ENCODE data around the gene TSC22D2.
A peak's percentile ranks its signal among the peaks of the same experiment; 100 is the strongest.

TSC22D2 gene

DNA sequence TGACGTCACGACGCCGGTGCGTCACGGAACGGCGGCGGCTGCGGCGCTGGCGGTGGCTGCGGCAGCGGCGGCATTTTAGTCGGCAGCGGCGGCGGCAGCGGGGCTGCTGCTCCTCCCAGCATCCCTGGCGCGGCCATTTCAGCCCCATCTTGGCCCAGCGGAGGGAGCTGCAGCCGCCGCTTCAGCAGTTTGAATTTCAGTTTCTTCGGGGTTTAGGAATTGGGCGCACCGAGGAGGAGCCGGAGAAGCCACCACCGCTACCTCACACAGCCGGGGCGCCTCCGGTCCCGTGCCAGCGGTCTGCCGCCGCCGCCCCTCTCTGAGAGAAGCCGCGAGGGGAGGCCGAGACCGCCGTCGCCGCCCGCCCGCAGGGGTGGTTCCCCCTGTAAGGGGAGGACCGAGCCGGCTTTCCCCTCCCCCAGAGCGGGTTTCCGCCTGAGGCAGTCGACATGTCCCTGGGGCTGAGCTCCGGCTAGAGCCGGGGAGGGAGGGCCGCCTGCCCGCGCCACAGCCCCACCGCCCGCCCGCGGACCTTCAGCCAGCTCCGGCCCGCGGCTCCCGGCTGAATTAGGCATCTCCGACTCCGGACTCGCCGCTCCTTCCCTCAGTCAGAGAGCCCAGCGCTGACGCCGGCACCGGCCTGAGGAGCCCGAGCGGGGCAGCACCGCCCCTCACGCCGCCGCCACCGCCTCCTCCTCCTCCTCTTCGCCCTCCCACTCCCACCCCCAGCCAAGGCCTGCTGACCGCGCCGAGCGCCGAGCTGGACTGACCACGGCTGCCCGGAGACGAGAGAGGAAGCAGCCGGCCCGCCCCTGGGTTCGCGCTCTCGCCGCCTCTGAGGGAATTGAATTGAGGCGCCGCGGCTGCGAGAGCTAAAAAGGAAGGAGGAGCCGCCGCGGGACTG is at the start of gene TSC22D2:
Gene TSC22D2, plus strand, starts transcription at position 78 of the 904 bp plus-strand sequence. CDS start 1,053 bp downstream, outside the sequence.
- FAIRE-seq (no peak), DNase-seq (ENCODE audit: low spot score) (peak; percentile 85)

DNA sequence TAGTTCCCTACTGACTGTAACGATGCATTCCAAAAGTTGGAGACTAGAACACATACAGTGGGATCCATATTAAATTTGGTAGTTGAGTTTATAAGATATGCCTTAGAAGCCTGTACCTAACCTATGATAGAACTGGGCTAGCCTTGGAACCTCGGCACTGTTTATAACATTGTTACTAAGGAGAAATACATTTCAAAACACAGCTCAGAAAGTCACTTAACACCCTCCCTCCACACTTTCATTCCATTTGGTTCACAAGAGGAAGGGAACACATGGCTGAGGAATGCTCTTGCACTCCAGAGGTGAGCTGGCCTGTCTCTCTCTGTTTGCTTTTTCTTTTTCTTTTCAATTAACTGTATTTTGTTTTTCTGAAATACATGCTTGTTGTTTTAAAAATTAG is 48.7 kb upstream of the TSC22D2 start:
- DNase-seq (ENCODE audit: low spot score), result no peak
- FAIRE-seq, result no peak

DNA sequence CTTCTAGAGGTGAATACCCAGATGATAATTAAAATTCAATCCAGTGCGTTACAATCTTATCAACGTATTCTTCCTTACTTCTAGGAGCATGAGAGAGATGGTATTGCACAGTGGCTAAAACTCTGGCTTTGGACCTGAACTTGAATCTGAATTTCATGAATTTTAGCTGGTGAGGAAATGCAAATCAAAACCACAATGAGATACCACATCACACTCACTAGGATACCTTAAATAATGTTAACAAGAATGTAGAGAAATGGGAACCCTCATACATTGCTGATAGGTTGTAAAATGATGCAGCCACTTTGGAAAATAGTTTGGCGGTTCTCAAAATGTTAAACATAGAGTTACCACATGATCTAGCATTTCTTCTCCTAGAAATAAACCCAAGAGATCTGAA is 47.1 kb upstream of the TSC22D2 start:
- FAIRE-seq (no peak), DNase-seq (ENCODE audit: low spot score) (no peak)

DNA sequence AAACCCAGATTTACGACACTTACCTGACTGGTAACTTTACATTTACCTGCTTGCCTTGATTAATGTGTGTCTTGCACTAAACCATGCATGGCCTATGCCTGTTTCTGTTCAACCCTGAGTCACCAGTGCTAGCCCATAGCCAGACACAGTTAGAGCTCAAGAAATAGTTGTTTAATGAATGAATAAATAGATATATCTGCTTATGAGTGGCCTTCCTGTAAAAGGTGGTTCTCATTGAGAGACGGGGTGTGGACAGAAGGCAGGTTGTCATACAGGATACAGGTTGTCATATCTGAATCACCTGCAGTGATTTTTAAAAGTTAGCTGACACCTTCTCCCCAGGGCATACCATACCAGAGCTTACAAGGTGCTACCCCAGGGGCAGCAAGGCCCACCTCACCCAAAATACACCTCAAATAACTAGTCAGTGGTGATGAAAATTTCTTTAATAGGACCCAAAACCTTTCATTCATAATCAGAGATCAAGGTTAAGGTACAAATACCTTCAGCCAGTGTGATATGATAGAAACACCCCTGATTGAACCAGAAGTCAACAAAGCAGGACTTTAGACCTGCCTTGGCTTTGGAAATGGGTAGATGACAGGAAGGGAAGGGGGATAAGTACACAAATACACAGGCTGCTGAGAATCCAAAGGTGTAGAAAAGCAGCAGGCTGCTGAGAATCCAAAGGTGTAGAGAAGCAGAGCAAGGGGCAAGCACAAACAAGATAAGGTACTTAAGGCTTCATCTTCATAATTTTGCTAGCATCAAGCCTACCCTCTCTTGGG is 45.4 kb upstream of the TSC22D2 start:
- no peak for DNase-seq (ENCODE audit: low spot score)
- no peak for FAIRE-seq

DNA sequence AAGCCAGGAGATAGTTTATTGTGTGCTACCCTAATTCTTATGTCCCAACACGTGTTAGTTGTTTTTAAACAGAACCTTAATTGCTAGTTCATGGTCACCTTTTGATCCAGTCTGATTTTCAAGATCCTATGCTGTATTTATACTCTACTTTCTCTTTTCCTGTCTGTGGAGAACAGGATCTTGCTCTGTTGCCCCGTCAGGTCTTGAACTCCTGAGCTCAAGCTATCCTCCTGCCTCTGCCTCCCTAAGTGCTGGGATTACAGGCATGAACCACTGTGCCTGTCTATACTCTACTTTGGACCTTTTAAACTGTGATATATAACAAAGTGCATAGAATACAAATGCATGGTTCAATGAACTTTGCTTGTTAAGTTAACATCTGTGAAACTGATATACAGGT is 44.7 kb upstream of the TSC22D2 start:
- DNase-seq (ENCODE audit: low spot score) (no peak), FAIRE-seq (no peak)

DNA sequence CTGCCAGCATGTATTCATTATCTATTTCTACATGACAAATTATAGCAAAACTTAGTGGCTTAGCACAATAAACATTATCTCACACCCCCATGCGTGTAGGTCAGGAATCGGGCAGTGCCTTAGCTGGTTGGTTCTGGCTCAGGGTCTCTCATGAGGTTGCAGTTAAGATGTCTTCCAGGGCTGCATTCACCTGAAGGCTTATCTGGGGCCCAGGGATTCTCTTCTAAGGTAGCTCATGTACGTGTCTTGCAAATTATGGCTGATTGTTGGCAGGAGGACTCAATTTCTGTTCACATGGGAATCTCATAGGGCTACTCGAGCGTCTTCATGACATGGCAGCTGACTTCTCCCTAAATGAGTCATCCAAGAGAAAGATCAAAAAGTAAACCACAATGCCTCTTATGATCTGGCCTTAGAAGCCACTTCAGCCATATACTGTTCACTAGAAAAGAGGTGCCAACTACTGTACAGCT is 42.9 kb upstream of the TSC22D2 start:
- DNase-seq (ENCODE audit: low spot score), result peak; percentile 91
- peak; percentile 95 for FAIRE-seq

DNA sequence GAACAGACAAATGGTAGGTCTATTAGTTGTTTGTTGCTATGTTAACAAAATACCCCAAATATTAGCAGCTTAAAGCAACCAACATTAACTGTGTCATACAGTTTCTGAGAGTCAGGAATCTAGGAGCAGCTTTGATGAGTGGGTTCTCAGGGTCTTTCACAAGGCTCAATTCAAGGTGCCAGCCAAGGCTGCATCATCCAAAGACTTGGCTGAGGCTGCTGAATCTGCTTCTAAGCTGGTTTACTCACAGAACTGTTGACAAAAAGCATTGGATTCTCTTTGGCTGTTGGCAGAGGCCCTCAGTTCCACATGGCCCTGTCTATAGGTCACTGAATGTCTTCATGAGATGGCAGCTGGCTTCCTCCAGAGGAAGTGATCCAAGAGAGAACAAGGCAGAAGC is 40.3 kb upstream of the TSC22D2 start:
- no peak for FAIRE-seq

DNA sequence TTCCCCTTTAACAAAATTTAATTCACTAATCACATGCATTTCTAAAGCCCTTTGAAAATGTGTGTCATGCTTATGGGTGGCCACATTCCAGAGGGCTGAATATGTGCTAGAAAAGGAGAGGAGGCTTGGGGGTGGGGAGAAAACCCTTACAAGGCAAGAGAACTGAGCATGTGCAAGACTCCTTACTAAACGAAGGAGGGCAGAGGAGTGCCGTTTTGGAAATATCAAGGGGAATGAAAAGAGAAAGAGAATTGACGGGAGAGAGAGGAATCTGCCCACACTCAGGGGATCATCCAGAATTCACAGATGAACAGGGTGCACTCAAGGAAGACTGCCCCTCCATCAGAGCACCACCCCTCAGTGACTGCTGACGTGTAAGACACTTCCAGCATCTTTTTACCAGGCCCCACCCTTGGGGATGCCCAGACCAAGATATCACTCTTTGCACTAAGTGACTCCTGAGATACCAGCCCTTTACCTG is 37.9 kb upstream of the TSC22D2 start:
- peak; percentile 96 for DNase-seq (ENCODE audit: low spot score)
- FAIRE-seq, result peak; percentile 97

More for the DNA sequence above, 40.3 kb upstream of the TSC22D2 start:
- DNase-seq (ENCODE audit: low spot score), result no peak

DNA sequence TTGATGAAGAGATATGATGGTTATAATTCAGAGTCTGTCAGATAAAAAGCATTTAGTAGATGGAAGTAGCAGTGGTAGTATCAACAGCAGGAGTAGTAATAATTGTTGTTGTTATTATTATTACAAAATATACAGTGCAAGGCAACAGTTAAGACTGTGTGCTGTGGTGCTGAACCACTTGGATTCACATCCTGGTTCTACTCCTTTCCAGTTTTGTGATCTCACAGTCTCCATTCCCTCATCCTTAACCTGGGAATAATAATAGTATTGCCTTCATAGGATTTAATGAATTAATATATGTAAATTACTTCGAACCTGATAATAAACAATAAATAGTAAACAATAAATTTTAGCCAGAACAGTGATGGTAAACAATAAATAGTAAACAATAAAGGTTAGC is 37.1 kb upstream of the TSC22D2 start:
- FAIRE-seq (peak; percentile 59), DNase-seq (ENCODE audit: low spot score) (peak; percentile 37)

DNA sequence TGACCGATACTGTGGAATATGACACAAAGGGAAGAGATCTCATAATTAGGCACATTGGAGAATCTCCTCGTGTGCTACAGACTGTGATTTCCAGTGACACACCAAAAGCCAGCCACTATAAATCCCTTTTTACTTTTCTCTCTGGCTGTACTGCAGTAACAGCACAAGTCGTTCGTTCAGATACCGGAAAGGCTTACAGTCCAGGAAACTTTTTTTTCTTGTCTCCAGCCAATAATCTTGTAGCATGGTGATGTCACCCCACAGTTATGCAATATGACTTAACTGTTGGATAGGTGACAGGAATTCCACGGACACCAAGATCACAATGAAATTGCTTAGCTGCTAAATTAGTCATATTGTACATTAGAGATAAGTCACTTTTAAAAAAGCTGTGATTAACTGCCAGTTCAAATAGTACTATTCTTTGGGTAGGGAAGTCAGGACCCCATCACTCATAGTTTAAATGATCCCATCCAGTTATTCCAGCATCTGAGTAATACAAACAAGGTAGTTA is 36.3 kb upstream of the TSC22D2 start:
- FAIRE-seq, result peak; percentile 99

DNA sequence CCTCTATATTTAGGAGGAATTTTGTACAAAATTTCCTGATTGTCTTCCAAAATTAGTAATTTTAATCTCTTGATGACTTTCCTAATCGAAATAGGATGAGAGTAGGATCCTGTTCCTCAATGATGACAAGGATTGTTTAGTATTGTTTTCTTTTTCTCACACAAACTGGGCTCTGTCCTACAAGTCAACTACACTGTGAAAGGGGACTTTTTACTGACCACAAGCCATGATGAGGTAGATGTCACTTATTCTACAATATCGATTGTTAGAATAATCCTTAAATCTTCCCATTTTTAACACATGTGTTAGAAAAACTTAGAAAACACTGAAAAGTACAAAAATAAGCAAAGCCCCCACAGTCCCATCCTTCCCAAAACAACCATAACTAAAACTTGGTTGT is 35.8 kb upstream of the TSC22D2 start:
- DNase-seq (ENCODE audit: low spot score) (no peak), FAIRE-seq (no peak)

More for the DNA sequence above, 36.3 kb upstream of the TSC22D2 start:
- peak; percentile 100 for DNase-seq (ENCODE audit: low spot score)

DNA sequence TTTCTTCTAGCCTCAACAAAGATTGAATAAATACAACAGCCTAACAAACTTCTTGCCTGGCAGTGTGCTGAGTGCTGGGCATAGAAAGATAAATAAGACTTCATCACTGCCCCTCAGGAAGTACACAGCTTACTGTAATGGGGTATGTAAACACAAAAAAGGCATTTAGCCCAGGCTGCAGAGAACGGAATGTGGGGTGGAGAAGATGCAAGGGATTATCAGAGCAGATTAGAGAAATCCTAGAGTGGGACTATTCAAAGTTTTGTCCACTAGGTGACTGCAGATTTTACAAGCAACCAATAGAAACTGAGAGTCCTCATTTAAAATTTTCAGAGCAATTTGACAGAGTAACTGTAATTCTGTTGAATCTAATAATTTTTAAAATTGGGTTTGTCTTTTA is 35.4 kb upstream of the TSC22D2 start:
- FAIRE-seq, result no peak
- peak; percentile 23 for DNase-seq (ENCODE audit: low spot score)

DNA sequence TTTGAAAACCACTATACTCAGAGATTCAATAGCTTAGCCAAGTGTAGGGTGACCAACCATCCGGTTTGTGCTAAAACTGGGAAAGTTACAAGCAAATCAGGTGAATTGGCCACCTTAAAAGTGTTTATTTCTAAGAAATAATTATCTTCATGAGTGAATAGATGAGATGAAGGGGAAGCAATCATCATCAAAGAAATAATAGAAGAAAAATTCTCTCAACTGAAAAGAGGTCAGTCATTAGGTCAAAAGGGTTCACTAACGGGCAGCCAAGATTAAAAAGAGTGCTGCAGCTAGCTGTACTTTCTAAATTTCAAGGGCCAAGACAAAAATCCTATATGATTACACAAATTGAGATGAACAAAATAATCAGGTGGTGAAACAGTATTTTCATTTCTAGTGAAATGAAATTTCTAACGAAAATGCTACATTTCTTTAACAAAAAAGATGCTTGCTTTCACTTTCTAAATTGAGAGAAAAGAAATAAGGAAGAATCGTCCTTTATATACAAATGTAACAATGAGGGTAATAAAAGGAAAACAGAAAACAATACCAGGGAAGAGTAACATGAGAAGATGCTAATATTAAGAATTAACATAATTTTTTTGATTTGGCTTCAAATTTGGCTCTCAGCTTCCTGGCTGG is 34.7 kb upstream of the TSC22D2 start:
- FAIRE-seq, result no peak
- no peak for DNase-seq (ENCODE audit: low spot score)

DNA sequence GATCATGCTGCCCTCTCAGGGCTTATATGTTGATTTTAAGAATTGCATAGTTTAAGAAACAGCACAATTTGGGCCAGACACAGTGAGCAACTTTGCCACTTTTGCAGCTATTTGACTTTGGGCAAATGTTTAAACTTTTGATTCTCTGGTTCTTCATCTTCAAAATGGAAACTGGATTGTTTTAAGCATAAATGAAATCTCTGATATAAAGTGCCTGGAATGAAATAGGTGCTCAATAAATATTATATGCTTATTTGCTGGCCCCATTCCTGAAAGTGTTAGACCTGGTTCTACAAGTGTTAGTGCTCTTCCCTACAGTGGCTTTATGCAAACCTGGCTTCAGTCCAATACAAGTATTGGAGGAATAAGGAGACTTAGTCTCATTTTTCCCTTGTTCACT is 33.1 kb upstream of the TSC22D2 start:
- no peak for DNase-seq (ENCODE audit: low spot score)
- FAIRE-seq, result no peak

DNA sequence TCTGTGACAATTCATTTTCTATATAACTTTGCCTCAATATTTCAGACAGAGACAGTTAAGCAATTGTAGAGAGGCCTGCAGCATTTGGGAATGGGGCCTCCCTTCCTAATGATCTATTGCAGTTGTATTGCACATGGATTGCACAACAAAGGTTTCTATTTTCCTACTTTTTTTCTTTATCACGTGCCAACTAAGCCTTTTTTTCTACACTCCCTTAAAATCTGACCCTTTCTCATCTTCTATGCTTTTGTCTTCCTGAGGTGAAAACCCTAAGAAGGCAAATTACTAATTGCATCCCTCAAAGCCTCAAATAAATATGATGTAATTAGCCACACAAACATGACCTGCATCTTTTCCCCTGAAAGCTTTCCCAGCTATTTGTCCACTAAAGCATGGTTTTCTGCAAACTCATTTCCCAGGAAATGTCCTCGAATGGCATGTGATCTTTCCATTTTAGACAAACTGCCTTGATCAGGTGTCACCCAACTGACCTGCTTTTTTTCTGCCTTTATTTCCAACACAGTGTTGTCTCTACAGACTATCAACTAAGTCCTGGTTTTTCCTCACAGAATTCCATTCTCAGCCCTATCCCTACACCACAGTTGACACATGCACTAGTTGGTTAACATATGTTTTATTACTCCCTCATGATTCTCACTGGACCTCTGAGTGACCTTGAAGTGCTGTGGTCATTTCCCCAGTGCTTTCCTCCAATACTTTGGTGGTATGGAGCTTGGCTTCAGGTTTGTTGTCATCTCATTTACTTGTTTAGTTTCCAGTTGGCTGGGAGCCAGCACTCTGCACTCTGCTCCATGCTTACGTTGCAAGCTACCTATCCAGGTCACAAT is 31.9 kb upstream of the TSC22D2 start:
- FAIRE-seq, result no peak
- DNase-seq (ENCODE audit: low spot score), result no peak

DNA sequence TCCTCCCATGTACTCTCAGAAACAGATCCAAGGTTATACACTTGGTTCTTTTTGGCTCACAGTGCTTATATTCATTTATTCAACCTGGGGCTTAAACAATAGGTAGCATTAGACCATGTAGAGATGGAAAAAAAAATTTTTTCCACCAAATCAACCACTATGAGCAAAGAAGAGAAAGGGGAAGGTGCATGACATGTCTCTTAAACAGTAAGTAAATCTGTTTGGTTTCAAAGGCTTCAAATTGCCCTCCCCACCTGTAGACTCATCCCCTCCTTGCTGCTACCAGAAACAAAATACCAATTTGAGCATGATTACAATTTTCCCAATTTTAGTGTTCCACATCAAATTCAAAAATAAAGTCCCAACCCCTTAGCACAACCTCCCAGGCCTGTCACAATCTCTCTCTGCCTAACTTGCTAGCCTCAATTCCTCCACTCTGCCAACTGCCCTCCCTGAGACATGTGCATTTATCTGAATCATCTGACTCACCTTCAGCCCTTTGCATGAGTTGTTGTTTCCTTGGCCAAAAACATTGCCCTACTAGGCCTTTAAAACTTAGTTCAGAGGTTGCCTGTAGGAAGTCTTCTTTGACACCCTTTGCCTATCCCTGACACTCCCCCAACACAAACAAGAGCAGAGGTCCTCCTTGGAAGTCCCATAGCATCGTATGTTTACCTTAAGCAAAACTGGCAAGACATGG is 30.3 kb upstream of the TSC22D2 start:
- DNase-seq (ENCODE audit: low spot score) (no peak), FAIRE-seq (no peak)

DNA sequence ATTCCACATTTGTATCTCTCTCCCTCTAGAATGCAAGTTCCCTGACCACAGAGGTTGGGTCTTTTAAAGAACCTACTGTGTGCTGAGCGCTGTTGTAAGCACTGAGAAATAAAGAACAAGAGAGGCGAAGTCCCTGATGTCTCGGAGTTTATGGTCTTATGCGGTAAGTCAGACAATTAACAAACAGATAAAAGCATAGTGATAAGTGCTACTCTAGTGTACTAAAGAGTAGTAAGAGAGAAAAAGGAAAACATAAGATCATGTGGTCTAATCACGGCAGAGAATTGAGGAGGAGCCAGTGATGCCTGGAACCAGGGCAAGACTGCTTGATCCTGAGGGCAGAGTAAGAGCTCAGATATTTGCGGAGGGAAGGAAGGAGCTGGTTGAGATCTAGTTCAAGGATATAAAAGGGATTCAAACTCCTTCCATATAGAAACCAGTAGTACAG is 29.8 kb upstream of the TSC22D2 start:
- DNase-seq (ENCODE audit: low spot score) (no peak), FAIRE-seq (no peak)

DNA sequence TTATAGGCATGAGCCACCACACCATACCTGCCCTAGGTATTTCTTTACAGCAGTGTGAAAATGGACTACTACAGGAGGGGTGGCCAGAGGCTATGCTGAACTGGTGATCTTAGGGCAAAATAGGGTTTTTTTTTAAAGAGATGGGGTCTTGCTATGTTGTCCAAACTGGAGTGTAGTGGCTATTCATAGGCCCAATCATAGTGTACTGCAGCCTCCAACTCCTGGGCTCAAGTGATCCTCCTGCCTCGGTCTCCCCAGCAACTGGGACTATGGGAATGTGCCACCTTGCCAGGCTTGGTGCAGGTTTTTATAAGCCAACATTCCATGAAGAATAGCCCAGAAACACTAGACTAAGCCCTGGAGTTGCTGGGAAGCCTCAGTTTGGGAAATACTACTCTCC is 28.6 kb upstream of the TSC22D2 start:
- DNase-seq (ENCODE audit: low spot score) (no peak), FAIRE-seq (no peak)

DNA sequence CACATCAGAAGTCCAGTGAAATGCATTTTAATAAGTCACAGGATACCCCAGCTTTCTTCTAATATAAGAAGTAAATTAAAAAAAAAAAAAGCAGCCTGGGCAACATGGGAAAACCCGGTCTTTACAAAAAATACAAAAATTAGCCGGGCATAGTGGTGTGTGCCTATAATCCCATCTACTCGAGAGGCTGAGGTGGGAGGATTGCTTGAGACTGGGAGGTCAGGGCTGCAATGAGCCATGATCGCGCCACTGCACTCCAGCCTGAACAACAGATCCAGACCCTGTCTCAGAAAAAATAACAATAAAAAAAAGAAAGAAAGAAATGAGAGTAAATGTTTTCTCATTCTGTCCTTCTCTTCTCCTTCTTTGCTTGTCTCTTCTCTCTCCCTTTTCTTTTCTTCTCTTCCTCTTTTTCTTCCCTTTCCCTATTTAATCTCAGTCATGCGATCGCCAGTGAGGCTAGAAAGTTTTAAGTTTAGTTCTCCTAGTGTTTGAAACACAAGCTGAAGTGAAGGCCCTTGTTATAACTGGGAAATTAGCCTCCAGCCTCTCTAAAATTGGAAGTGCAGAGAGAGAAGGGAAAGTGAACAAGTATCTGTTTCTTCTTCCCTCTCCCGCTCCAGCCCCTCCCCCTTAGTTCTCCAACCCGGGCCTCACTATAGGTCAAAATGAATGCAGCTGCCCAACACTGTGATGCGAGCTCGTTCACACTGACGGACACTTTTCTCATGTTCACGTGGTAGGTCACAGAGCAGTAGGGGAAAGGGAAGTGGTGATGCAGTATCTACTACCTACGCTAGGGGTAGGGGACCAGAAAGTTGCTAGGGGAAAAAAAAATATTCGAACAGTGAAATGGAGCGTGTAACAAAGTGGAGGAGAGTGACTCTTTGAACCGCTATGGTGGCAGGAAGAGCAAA is 23.5 kb upstream of the TSC22D2 start:
- DNase-seq (ENCODE audit: low spot score) (peak; percentile 28), FAIRE-seq (no peak)
